Activated naive CD8-positive, alpha-beta T cell (primary cell): Measurements from ENCODE around the gene NTNG1.

Experiments used
- H3K27ac Mint-ChIP-seq: one replicate; pipeline ENCODE4 v1.8.0; 2021; ENCODE audit warnings: mixed read lengths
- H3K27me3 Mint-ChIP-seq: one replicate; pipeline ENCODE4 v1.8.0; 2021; ENCODE audit warnings: mixed read lengths
- H3K36me3 Mint-ChIP-seq: one replicate; pipeline ENCODE4 v1.8.0; 2021; ENCODE audit warnings: mixed read lengths
- H3K4me1 Mint-ChIP-seq: one replicate; pipeline ENCODE4 v1.8.0; 2021; ENCODE audit warnings: low read depth, mixed read lengths
- H3K4me3 Mint-ChIP-seq: one replicate; pipeline ENCODE4 v1.8.0; 2021; ENCODE audit warnings: mild to moderate bottlenecking, mixed read lengths
- H3K9me3 Mint-ChIP-seq: one replicate; pipeline ENCODE4 v1.8.0; 2021; ENCODE audit warnings: low read depth, mixed read lengths

The NTNG1 gene

GRCh38 chr1:107389410-107390396 lies 248.9 kb downstream of the NTNG1 start:
- peaks cover 3% of the 10 kb centered on the region for H3K27me3 Mint-ChIP-seq
- no peaks in the 10 kb centered on the region for H3K9me3 Mint-ChIP-seq
- H3K36me3 Mint-ChIP-seq = no peaks in the 10 kb centered on the region
- H3K4me1 Mint-ChIP-seq = no peaks in the 10 kb centered on the region
- H3K4me3 Mint-ChIP-seq = no peak overlapping the region
- H3K27ac Mint-ChIP-seq = no peak overlapping the region

DNA sequence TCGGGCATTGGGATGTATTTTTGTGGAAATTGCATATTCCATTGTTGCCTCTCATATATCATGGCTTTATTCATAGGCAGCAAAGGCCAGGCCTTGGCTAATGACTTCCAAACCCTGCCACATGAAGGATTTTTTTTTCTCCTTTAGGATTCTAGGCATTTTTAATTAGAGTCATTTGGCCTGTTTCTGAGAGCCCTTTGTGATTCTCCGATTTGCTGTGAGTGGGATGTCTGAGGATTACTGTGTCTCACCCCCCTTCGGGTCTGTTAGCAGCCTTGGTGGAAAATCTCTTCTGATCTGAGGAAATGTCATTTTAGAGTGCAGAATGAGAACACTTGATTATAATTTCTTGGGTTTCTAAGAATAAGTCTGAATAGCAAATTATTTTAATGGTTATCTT lies 253.5 kb downstream of the NTNG1 start:
- H3K27me3 Mint-ChIP-seq = peaks cover 2% of the 10 kb centered on the region
- no peaks in the 10 kb centered on the region for H3K36me3 Mint-ChIP-seq
- H3K9me3 Mint-ChIP-seq = no peaks in the 10 kb centered on the region
- H3K4me1 Mint-ChIP-seq = no peaks in the 10 kb centered on the region
- H3K4me3 Mint-ChIP-seq = no peak overlapping the region
- no peak overlapping the region for H3K27ac Mint-ChIP-seq

DNA sequence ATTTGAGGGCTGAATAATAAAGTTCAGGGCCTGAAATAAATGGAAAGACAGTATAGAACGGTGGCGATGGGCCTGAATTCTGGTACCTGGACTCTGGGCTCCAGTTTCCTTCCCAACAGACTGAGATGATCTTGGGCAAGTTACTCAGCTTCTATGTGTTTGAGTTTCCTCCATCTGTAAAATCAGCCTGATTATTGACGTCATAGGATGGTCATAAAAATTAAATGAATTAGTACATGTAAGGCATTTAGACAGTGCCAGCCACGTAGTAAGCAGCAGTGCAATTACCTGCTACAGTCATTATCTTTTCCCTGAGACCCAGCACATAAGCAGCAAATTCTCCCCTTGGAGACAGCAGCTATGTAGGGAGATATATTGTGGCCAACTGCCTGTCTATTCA lies 260.9 kb downstream of the NTNG1 start:
- Mint-ChIP-seq H3K4me1 (no peaks in the 10 kb centered on the region), H3K27ac (no peak overlapping the region), H3K9me3 (no peaks in the 10 kb centered on the region), H3K27me3 (peaks cover 6% of the 10 kb centered on the region), H3K4me3 (no peak overlapping the region), H3K36me3 (no peaks in the 10 kb centered on the region)

GRCh38 chr1:107404756-107405155 lies 263.9 kb downstream of the NTNG1 start:
- H3K27ac Mint-ChIP-seq = no peak overlapping the region

GRCh38 chr1:107405236-107405635 lies 264.4 kb downstream of the NTNG1 start:
- no peaks in the 10 kb centered on the region for H3K4me1 Mint-ChIP-seq
- H3K36me3 Mint-ChIP-seq = no peaks in the 10 kb centered on the region
- H3K9me3 Mint-ChIP-seq = no peaks in the 10 kb centered on the region
- peaks cover 6% of the 10 kb centered on the region for H3K27me3 Mint-ChIP-seq
- H3K4me3 Mint-ChIP-seq = no peak overlapping the region
- no peak overlapping the region for H3K27ac Mint-ChIP-seq

More at GRCh38 chr1:107404756-107405155, 263.9 kb downstream of the NTNG1 start:
- H3K4me1 Mint-ChIP-seq = no peaks in the 10 kb centered on the region
- no peaks in the 10 kb centered on the region for H3K9me3 Mint-ChIP-seq
- H3K27me3 Mint-ChIP-seq = peaks cover 6% of the 10 kb centered on the region
- H3K4me3 Mint-ChIP-seq = no peak overlapping the region
- H3K36me3 Mint-ChIP-seq = no peaks in the 10 kb centered on the region

- no peaks in the 10 kb centered on the region for H3K36me3 Mint-ChIP-seq
- H3K27me3 Mint-ChIP-seq = peaks cover 6% of the 10 kb centered on the region
- H3K4me1 Mint-ChIP-seq = no peaks in the 10 kb centered on the region
- no peak overlapping the region for H3K4me3 Mint-ChIP-seq
- H3K27ac Mint-ChIP-seq = no peak overlapping the region
- no peaks in the 10 kb centered on the region for H3K9me3 Mint-ChIP-seq
Measured at GRCh38 chr1:107407011-107407410, 266.2 kb downstream of the NTNG1 start.

DNA sequence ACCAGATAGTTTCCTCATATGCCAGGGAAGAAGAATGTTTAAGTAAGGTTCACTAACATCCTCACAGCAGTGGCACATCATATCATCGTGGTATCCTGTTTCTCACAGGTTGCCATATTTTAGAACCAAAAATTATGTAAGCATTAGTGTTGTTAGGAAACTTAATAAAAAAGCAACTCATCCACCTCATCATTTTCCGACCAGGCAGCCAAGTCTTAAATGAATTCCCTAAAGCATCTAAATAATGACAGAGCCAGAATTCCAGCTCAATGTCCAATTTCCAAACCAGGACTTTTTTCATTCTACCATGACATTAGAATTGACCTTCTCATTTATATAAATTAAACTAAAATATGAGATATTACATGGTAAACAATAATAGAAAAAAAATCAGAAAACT lies 272.7 kb downstream of the NTNG1 start:
- Mint-ChIP-seq H3K36me3 (no peaks in the 10 kb centered on the region), H3K4me1 (no peaks in the 10 kb centered on the region), H3K9me3 (no peaks in the 10 kb centered on the region), H3K4me3 (no peak overlapping the region), H3K27ac (no peak overlapping the region), H3K27me3 (peaks cover 5% of the 10 kb centered on the region)

GRCh38 chr1:107413951-107414350 lies 273.1 kb downstream of the NTNG1 start:
- H3K4me1 Mint-ChIP-seq = no peaks in the 10 kb centered on the region
- H3K4me3 Mint-ChIP-seq = no peak overlapping the region
- H3K9me3 Mint-ChIP-seq = no peaks in the 10 kb centered on the region
- peaks cover 5% of the 10 kb centered on the region for H3K27me3 Mint-ChIP-seq
- H3K27ac Mint-ChIP-seq = no peak overlapping the region
- no peaks in the 10 kb centered on the region for H3K36me3 Mint-ChIP-seq

DNA sequence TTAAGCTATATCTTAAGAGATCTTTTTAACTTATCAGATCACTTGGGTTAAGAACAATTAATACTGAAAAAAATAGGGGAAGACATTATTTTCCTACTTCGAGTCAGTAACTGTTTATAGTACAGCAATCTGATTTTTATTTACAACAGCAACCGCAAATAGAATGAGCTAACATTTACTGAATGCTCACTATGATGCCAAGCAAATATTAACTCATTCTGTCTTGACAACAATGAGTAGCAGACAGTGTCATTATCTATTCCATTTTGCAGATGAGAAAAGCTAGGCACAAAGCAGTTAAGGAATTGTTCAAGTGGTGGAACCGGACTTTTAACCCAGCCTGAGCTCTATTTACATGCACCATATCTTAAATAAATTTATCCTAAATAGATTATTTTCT lies 273.7 kb downstream of the NTNG1 start:
- H3K27me3 Mint-ChIP-seq = peaks cover 5% of the 10 kb centered on the region
- no peaks in the 10 kb centered on the region for H3K36me3 Mint-ChIP-seq
- H3K4me1 Mint-ChIP-seq = no peaks in the 10 kb centered on the region
- no peak overlapping the region for H3K4me3 Mint-ChIP-seq
- no peak overlapping the region for H3K27ac Mint-ChIP-seq
- H3K9me3 Mint-ChIP-seq = no peaks in the 10 kb centered on the region

DNA sequence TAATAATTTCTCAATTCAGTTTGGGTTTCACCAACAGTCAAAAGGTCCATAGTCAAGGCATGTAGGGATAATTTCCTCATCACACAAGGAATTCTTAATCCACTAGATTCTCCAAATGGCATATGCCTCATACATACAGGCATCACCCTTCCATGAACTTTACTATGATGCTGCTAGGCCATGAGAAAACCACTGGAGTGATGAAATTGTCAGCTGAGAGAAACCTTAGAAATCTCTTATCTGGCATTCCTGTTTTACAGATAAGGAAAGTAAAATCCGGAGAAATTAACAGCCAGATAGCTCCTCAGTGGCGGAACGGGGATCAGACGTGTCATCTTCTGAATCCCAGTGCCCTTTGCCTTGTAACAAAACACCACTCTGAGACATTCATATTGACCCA lies 274.4 kb downstream of the NTNG1 start:
- no peak overlapping the region for H3K4me3 Mint-ChIP-seq
- no peaks in the 10 kb centered on the region for H3K4me1 Mint-ChIP-seq
- H3K27ac Mint-ChIP-seq = no peak overlapping the region
- peaks cover 5% of the 10 kb centered on the region for H3K27me3 Mint-ChIP-seq
- no peaks in the 10 kb centered on the region for H3K9me3 Mint-ChIP-seq
- no peaks in the 10 kb centered on the region for H3K36me3 Mint-ChIP-seq

- Mint-ChIP-seq H3K4me3 (no peak overlapping the region), H3K4me1 (no peaks in the 10 kb centered on the region), H3K9me3 (no peaks in the 10 kb centered on the region), H3K27ac (no peak overlapping the region), H3K36me3 (no peaks in the 10 kb centered on the region), H3K27me3 (no peaks in the 10 kb centered on the region)
Measured at GRCh38 chr1:107419003-107419402, 278.2 kb downstream of the NTNG1 start.

DNA sequence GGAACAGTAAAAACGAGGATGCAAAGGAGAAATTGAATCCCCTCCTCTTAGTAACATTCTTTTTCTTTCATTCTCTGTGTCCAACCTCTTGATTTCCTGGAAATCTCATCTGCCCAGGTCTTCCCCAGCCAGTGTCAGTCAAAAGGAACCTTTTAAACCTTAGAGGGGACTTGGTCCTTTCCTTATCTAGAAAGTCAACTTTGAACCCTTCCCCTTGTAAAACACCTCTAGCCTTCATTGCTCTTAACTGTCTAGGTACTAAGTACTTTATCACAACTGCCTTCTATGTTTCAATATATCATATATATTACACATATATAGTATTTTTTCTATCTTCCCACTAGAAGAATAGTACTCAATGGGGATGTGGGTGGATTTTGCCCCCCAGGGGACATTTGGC lies 282.1 kb downstream of the NTNG1 start:
- Mint-ChIP-seq H3K36me3 (no peaks in the 10 kb centered on the region), H3K27ac (no peak overlapping the region), H3K27me3 (peaks cover under 1% of the 10 kb centered on the region), H3K4me3 (no peak overlapping the region), H3K4me1 (no peaks in the 10 kb centered on the region), H3K9me3 (no peaks in the 10 kb centered on the region)

DNA sequence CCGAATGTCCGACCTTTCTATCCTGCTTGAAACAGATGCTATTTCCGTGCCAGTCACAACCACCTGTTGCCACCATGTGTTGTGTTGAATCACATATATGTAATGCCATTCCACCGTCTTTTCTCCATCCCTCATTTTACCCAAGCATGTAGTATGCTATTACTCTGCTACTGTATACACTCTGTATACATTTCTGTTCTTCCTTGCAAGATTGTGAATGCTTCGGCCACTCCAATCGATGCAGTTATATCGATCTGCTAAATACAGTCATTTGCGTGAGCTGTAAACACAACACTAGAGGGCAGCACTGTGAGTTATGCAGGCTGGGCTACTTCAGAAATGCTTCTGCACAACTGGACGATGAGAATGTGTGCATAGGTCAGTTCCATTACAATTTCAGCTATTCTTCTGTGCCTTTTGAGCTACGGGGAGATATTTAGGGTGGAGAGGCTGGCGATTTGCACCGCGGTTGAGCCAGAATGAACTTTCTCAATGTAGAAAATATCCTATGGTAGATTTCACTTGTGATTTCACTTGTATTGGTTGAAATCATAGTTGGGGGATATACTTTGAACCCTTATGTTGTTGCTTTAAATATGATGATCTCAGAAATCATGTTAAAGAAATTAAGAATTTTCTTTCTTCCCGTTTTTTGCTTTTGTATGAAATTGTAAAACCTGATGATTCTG lies 289.8 kb downstream of the NTNG1 start:
- Mint-ChIP-seq H3K4me3 (no peak overlapping the region), H3K36me3 (no peaks in the 10 kb centered on the region), H3K27ac (no peak overlapping the region), H3K4me1 (no peaks in the 10 kb centered on the region), H3K27me3 (peaks cover 7% of the 10 kb centered on the region), H3K9me3 (no peaks in the 10 kb centered on the region)

DNA sequence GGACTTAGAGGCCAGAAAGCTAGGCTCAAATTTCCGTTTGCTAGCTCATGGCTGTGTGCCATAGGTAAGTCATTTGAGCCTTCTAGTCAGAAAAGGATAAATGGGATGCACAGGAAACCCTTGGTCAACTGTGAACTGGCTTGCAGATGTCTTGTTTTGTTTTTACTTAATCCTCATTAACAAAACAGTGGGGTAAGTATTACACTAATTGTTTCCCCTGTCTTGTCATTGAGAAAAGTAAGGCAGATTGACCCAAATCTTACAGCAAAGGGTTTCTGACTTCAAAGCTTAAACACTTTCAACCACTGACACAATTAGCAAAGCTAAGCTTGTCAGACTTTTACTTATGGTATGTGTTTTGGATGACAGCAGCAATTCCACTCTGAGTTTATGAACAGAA lies 291.3 kb downstream of the NTNG1 start:
- Mint-ChIP-seq H3K27ac (no peak overlapping the region), H3K4me3 (no peak overlapping the region), H3K36me3 (no peaks in the 10 kb centered on the region), H3K4me1 (no peaks in the 10 kb centered on the region), H3K9me3 (no peaks in the 10 kb centered on the region), H3K27me3 (peaks cover 7% of the 10 kb centered on the region)

DNA sequence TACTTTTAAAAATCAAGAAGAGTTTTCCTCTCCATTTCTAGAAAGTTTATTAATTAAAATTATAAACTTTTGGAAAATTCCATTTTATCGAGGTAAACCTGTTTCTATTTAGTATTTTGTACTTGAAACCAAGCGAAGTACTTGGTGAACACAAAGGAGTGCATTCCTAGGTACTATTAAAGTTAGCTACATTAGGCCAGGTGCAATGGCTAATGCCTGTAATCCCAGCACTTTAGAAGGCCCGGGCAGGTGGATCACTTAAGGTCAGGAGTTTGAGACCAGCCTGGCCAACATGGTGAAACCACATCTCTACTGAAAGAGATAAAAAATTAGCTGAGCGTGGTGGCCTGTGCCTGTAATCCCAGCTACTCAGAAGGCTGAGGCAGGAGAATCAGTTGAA lies 292.2 kb downstream of the NTNG1 start:
- Mint-ChIP-seq H3K27ac (no peak overlapping the region), H3K9me3 (no peaks in the 10 kb centered on the region), H3K4me1 (no peaks in the 10 kb centered on the region), H3K4me3 (no peak overlapping the region), H3K27me3 (peaks cover 5% of the 10 kb centered on the region), H3K36me3 (no peaks in the 10 kb centered on the region)
